Inflammatory macrophage (primary cell): ENCODE measurements around the gene RAB3GAP1.

Experiments
- DNase-seq, 2 donors: peaks; one replicate each; pipeline ENCODE4 v3.0.0-alpha.2; 2020 to 2022

RAB3GAP1 gene

DNA sequence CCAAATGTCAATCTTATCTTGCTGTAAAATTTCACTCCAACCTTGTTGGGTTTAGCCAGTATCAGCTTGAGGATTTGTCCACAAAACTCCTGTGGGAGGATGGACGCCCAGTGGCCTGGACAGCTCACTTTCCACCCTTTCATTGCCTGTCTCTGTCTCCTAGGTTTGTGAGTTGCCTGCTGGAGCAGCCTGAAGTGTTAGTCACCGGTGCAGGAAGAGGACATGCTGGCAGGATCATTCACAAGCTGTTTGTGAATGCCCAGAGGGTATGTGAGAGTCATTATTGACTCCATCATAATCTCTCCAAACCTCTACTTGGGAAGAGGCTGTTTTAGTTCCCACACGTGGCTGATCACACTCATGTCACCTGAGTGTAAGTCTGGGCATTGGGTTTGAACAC, 112.3 kb downstream of the RAB3GAP1 start:
- no peak for DNase-seq

DNA sequence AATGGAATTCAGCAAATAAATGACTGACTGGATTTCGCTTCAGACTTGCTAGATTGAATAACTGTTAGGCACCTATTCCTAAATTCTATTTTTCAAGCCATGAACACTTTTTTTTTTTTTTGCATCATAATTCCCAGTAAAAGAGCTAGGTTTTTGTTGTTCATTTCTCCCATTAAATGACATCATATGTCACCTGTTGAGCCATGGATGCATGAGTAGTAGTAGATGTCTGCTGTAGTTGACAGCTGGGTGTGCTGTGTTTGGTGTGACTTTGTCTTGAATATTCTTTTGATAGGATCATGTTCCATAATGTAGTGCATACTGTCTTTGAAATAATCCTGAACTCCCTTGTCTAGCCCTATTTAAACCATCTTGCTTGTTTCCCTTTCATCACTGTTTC, 115.2 kb downstream of the RAB3GAP1 start:
- DNase-seq: no peak

- DNase-seq: no peak
Measured at GRCh38 chr2:135168204-135168856, 116.2 kb downstream of the RAB3GAP1 start.

GRCh38 chr2:135169900-135170753, 118.0 kb downstream of the RAB3GAP1 start:
- DNase-seq: no peak

- no peak for DNase-seq
Measured at GRCh38 chr2:135174049-135174809, 122.1 kb downstream of the RAB3GAP1 start.

- no peak for DNase-seq
Measured at GRCh38 chr2:135174810-135175093, 122.7 kb downstream of the RAB3GAP1 start.

DNA sequence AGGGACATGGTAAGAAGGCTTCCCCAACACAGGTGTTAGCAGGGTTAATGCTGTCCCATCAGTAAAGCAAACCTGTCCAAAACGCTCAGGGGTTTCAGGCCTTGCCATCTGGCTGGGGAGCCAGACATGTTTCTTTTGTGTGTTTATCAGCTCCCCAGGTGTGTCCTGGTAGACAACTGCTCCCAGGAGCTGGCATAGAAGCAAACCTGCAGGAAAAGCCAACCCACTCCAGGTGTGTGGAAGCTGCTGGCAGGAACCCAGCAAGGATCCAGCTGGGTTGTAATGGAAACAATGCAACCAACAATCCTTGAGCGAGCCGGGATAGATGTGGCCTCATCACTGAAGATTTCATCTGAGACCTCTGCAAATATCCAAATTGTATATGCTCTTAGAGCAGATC, 123.1 kb downstream of the RAB3GAP1 start:
- DNase-seq: no peak

- DNase-seq: no peak
Measured at GRCh38 chr2:135179689-135180088, 127.6 kb downstream of the RAB3GAP1 start.

DNA sequence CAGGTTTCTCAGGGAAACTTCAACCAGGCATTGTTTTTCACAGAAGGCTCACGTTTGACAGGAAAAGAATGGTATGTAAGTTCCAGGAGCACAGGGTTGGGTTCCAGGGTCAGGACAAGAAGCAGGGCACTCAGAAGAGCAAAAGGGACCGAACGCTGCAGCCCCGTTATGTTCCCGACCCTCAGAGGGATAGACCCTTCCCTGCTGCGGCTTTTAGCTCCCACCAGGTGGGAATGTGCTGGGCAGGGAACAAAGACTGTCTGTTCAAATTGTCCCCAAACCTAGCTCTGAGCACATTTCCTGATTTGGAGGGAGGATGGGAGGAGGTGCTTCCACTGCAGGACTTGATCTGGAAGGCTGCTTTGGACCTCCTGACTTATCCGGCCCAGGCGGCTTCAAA, 130.1 kb downstream of the RAB3GAP1 start:
- no peak for DNase-seq

GRCh38 chr2:135182601-135183000, 130.5 kb downstream of the RAB3GAP1 start:
- no peak for DNase-seq

GRCh38 chr2:135183822-135184221, 131.7 kb downstream of the RAB3GAP1 start:
- DNase-seq: no peak

DNA sequence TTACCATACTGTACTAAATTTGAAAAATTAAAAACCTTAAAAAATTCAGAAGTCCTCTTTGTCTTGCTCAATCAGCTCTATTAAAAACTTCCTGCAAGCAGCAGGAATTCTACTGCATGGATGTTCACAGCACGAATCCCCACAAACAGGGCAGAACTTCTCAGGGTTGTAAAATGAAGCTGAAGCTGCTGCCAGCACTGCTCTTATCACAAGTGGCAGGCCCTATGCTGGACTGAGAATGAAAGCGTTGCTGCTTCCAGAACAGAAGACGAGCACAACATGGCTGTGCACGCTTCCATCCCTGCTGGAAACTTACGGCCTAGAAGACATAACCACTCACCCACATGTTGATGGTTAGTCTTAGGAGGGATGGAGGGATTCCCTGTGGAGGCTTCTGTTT, 134.0 kb downstream of the RAB3GAP1 start:
- no peak for DNase-seq

GRCh38 chr2:135187270-135187669, 135.2 kb downstream of the RAB3GAP1 start:
- no peak for DNase-seq

DNA sequence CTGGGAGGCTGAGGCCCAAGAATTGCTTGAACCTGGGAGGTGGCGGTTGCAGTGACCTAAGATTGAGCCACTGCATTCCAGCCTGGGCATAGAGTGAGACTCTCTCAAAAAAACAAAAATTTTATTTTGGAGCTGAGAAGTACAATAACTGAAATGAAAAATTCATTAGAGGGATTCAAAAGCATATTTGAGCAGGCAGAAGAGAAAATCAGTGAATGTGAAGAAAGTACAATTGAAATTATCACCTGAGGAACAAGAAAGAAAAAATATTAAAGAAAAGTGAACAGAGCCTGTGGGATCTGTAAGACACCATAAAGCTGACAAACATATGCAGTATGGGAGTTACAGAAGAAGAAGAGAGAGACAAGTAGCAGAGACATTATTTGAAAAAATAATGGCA, 137.1 kb downstream of the RAB3GAP1 start:
- no peak for DNase-seq

DNA sequence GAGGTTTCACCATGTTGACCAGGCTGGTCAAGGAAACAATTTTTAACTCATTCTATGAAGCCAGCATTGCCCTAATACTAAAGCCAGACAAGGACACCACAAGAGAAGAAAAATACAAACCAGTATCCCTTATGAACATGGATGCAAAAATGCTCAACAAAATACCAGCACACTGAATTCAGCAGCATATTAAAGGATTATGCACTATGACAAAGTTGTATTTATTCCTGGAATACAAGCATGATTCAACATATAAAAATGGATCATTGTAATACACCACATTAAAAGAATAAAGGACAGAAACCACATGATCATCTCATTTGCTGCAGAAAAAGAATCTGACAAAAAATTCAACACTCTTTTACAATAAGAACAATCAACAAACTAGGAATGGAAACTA, 138.7 kb downstream of the RAB3GAP1 start:
- no peak for DNase-seq

GRCh38 chr2:135198481-135198880, 146.4 kb downstream of the RAB3GAP1 start:
- no peak for DNase-seq

- no peak for DNase-seq
Measured at GRCh38 chr2:135202751-135203150, 150.7 kb downstream of the RAB3GAP1 start.

DNA sequence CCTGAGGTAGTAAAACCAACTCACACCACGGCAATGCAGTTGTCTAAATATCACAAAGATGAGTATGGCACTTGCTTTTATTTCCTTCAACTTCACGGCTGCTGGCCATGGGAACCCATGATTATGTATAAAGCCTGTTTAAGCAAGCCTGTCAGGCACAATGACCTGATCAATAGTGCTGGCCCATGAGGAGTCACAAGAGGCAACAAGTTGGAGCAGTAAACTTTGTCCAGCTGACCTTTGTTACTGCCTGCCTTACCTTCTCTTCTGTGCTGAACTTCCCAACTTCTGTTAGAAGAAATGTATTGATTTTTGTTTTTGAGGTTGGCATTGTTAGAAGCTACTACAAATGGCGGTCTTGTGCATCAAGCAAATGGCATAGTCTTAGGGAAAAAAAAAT, 151.9 kb downstream of the RAB3GAP1 start:
- DNase-seq: no peak

- no peak for DNase-seq
Measured at GRCh38 chr2:135208016-135208415, 155.9 kb downstream of the RAB3GAP1 start.

GRCh38 chr2:135212757-135213156, 160.7 kb downstream of the RAB3GAP1 start:
- no peak for DNase-seq

DNA sequence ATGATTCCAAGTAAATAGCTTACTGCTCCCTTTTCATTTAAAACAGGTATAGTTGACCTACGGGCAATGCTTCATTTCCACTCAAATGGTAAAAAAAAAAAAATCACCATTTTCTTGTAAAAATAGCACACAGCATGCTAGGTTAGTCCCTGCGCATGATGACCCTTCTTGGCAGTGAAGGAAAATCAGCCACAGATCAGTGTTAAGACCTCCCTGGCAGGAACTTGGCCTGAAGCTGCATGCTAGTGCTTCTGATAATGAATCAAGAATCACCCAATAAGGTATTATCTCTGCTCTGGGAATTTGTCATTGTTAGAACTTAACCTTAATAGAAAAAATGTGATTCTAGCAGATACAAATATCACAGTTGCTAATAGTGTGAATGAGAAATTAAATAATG, 166.3 kb downstream of the RAB3GAP1 start:
- DNase-seq: no peak

DNA sequence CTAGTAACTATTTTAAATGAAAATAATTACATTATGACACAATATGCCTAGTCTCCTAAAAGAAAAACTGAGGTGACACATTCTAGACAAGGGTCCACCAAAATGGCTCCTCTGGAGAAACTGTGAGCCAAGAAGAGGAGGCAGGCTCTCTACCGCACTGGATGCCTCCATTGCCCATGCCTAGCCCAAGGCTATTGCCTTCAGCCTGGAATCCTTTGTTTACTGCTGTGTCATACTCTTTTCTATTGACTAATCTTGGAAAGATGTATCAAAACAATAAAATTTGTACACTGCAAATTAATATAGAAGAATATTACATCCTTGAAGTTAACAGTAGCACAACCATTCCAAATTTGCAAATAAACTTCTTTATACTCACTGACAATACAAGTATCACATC, 167.1 kb downstream of the RAB3GAP1 start:
- DNase-seq: no peak
